ENCODE measurements around the gene SH3PXD2A.

Gene SH3PXD2A

GRCh38 chr10:103595933-103596726 lies 259.2 kb downstream of the SH3PXD2A start:
- TF ChIP-seq, protein P1, sequence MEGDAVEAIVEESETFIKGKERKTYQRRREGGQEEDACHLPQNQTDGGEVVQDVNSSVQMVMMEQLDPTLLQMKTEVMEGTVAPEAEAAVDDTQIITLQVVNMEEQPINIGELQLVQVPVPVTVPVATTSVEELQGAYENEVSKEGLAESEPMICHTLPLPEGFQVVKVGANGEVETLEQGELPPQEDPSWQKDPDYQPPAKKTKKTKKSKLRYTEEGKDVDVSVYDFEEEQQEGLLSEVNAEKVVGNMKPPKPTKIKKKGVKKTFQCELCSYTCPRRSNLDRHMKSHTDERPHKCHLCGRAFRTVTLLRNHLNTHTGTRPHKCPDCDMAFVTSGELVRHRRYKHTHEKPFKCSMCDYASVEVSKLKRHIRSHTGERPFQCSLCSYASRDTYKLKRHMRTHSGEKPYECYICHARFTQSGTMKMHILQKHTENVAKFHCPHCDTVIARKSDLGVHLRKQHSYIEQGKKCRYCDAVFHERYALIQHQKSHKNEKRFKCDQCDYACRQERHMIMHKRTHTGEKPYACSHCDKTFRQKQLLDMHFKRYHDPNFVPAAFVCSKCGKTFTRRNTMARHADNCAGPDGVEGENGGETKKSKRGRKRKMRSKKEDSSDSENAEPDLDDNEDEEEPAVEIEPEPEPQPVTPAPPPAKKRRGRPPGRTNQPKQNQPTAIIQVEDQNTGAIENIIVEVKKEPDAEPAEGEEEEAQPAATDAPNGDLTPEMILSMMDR (IDR thresholded peaks at IDR 0.05): no peak
- Histone ChIP-seq H3K9me3 (no peaks in the 10 kb centered on the region), H3K27ac (no peak overlapping the region), H3K4me1 (ENCODE audit: control insufficient read depth in 1 of 2, insufficient read depth in 1 of 2, low read depth in 1 of 2, low read length in 1 of 2) (no peaks in the 10 kb centered on the region), H3K36me3 (no peaks in the 10 kb centered on the region), H3K27me3 (no peaks in the 10 kb centered on the region), H3K4me3 (ENCODE audit: low read depth in 1 of 2, low read length in 1 of 2) (no peak overlapping the region)

DNA sequence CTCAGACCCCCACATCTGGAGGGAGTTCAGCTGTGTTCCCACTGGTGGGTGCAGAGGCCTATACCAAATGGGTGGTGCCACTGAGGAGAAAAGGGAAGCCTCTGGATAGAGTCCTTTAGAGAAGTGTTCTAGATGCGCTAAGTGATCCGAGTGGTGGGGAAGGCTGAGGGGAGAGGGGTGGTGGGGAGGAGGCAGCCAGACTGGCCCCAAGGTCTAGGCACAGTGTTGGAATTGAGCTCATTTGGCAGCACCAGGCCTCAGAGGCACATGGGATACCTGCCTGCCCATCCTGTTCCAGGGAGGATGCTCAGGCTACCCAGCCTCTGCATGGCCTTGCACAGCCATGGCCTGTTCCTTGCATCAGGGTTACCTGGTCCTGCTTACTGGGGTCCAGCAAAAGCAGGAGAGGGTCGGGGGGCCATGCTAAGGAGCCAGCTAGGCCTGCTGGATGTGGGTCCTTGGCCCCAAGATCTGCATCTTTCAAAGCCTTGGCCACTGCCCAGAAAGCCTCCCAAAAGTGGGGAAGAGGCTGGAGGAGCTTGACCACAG lies 262.3 kb downstream of the SH3PXD2A start:
- TF ChIP-seq, protein P1 (IDR thresholded peaks at IDR 0.05): no peak
- no peaks in the 10 kb centered on the region for H3K27me3 ChIP-seq
- no peaks in the 10 kb centered on the region for H3K36me3 ChIP-seq
- H3K9me3 ChIP-seq: no peaks in the 10 kb centered on the region
- H3K4me1 ChIP-seq (ENCODE audit: control insufficient read depth in 1 of 2, insufficient read depth in 1 of 2, low read depth in 1 of 2, low read length in 1 of 2): no peaks in the 10 kb centered on the region
- no peak overlapping the region for H3K4me3 ChIP-seq (ENCODE audit: low read depth in 1 of 2, low read length in 1 of 2)
- H3K27ac ChIP-seq: no peak overlapping the region

DNA sequence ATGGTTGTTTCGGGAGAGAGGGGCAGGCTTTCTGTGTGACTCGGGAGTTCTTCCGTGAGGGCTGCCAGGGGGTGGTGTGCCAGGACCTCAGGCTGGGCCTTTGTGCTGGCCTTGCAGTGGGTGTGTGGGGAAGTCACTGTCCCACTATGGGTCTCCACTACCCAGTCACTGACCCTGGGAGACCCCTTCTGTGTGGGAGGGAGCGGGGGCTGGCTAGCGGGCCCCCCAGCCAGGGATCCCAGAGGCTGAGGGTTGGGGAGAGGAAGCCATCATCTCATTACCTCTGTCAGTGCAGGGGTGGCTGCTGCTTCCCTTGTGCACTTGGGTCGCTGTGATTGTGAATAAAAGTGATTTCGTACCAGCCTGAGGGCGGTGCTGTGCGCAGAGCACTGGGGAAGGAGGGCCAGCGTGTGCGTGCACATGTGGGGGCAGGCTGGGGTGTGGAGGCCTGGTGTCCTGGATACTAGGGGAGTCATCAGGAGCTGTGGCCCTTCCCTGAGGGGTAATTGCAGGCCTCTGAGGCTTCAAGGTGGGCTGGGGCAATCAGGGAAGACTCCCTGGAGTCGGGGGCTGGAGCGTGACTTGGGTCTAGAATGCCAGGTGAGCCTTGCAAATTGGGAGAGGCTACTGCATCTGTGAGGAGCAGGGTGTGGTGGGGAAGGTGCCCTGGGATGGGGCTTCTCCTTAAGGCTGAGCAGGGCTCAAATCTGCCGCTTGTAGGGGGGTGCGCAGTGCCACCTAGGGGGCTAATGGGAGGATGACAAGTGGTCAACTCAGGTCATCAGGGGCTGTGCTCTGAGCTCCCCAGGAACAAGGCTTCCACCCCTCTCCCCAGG lies 263.0 kb downstream of the SH3PXD2A start:
- H3K9me3 ChIP-seq: no peaks in the 10 kb centered on the region
- no peak overlapping the region for H3K27ac ChIP-seq
- TF ChIP-seq, protein P1 (IDR thresholded peaks at IDR 0.05): no peak
- no peaks in the 10 kb centered on the region for H3K27me3 ChIP-seq
- no peaks in the 10 kb centered on the region for H3K4me1 ChIP-seq (ENCODE audit: control insufficient read depth in 1 of 2, insufficient read depth in 1 of 2, low read depth in 1 of 2, low read length in 1 of 2)
- H3K4me3 ChIP-seq (ENCODE audit: low read depth in 1 of 2, low read length in 1 of 2): no peak overlapping the region
- no peaks in the 10 kb centered on the region for H3K36me3 ChIP-seq

DNA sequence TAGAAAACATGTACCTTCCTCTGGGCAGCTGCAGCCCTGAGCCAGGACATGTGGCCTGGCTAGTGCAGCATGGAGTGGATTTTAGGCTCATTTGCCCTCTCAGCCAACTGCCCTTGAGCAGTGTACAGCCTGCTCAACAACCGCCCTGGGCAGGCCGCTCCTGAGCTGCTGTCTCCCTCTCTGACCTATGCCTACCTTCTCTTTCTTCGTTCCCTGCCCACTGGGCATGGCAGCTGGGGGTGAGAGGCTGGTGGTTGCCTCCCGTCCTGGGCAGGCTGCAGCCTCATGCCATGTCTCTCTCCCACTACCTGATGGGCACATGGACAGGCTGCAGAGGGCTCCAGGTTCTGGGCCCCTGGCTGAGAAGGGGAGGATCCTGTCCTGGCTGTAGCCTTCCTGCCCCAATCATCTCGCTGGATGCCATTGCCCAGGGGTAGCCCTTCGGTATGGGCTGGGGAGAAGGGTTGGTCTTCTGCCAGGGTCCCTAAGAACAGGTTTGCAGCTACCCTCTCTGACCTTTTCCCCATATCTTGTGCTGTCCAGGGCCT lies 264.6 kb downstream of the SH3PXD2A start:
- H3K4me1 ChIP-seq (ENCODE audit: control insufficient read depth in 1 of 2, insufficient read depth in 1 of 2, low read depth in 1 of 2, low read length in 1 of 2): no peaks in the 10 kb centered on the region
- TF ChIP-seq, protein P1 (IDR thresholded peaks at IDR 0.05): no peak
- no peak overlapping the region for H3K4me3 ChIP-seq (ENCODE audit: low read depth in 1 of 2, low read length in 1 of 2)
- H3K9me3 ChIP-seq: no peaks in the 10 kb centered on the region
- no peak overlapping the region for H3K27ac ChIP-seq
- no peaks in the 10 kb centered on the region for H3K36me3 ChIP-seq
- no peaks in the 10 kb centered on the region for H3K27me3 ChIP-seq

DNA sequence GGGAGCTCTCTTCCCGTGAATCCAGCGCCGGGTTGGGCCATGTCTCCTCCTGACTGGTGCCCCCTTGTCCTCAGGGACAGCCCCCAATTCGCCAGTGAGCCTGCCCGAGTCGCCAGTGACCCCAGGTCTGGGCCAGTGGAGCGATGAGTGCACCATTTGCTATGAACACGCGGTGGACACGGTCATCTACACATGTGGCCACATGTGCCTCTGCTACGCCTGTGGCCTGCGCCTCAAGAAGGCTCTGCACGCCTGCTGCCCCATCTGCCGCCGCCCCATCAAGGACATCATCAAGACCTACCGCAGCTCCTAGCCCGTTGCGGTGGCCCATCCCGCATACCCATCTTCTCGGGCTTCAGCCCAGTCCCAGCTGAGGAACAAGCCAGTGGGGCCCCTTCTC lies 265.3 kb downstream of the SH3PXD2A start:
- no peaks in the 10 kb centered on the region for H3K36me3 ChIP-seq
- peaks cover 3% of the 10 kb centered on the region for H3K27me3 ChIP-seq
- TF ChIP-seq, protein P1 (IDR thresholded peaks at IDR 0.05): no peak
- no peak overlapping the region for H3K27ac ChIP-seq
- H3K9me3 ChIP-seq: no peaks in the 10 kb centered on the region
- H3K4me3 ChIP-seq (ENCODE audit: low read depth in 1 of 2, low read length in 1 of 2): no peak overlapping the region
- peaks cover 1 to 2% of the 10 kb centered on the region in 2 experiments for H3K4me1 ChIP-seq (ENCODE audit: control insufficient read depth in 1 of 2, insufficient read depth in 1 of 2, low read depth in 1 of 2, low read length in 1 of 2)

Measured in neutrophil (primary cell).